GM19351 (cell line): ENCODE measurements around the gene C9orf85.
"Not testable (repeated sequence)": the region's sequence is repeated elsewhere in the genome, so short reads cannot be mapped to it uniquely, and the experiment has no call there.

ENCODE experiments used
- ATAC-seq: cut with Tn5 transposase; IDR thresholded peaks from one replicate; pipeline ENCODE4 v1.9.1; 2021; ENCODE audit warnings: mild to moderate bottlenecking, moderate library complexity; ENCODE audit not compliant: unreplicated experiment

C9orf85 gene

DNA sequence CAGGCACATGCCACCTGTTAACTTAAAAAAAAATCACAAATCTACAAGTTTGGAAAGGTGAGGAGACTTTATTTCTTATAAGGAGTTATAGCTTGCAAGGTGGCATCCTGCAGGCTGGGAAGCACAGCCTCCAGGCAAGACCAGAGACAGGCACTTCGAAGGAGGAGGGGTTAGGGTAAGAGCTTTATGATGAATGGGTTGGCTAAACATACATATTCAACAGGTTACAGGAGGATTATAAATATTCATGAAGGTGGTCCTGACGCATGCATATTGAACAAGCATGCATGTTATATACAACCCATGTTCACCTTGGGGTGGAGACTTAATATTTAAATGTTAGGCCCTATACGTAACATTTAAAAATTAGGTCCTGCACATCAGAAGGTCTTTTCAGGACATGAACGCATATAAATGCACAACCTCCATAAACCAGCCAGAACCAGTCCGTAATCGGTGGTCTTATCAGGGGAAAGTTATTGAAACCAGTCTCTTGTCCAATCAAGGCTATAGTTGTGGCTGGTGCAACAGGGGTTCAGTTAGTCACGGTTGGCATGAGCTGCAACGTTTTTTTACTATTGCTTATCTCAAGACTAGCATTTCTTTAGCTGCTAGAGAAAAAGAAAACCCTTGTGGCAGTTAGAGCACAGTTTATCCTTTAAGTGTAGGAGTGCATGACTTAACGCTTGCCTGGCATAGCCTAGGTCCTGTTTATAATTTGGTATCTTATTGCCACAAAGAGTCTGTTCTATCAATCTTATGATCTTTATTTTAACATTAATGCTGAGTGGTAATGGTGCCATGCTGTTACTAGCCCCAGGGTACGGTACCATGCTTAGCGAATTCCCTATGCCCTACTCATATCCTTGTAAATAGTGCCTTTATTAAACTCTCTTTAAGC, 76.3 kb downstream of the C9orf85 start:
- ATAC-seq, result no peak

DNA sequence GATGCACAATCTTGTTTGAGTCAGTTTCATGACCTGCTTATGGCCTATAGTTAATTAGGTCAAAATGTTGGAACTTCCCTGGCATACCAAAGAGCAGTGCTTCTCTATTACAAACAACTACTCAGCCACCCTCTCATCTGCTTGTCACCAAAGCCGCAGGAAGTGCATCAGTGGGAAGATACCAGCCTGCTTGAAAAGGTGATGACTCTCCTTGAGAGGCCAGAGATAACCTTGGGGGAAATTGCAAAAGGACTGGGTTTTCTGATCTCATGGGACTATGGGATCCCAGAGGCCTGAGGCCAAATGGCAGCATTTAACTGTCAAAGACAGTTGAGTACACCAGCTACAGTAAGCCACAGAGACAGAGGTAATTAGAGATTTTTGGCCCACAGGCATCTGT, 79.0 kb downstream of the C9orf85 start:
- ATAC-seq, result no peak

- no peak for ATAC-seq
These were observed 94.0 kb downstream of the C9orf85 start for GRCh38 chr9:72005451-72005850.

- ATAC-seq, result no peak
These were observed 95.1 kb downstream of the C9orf85 start for GRCh38 chr9:72006501-72006900.

GRCh38 chr9:72007726-72008125, 96.3 kb downstream of the C9orf85 start:
- not testable (repeated sequence) for ATAC-seq

DNA sequence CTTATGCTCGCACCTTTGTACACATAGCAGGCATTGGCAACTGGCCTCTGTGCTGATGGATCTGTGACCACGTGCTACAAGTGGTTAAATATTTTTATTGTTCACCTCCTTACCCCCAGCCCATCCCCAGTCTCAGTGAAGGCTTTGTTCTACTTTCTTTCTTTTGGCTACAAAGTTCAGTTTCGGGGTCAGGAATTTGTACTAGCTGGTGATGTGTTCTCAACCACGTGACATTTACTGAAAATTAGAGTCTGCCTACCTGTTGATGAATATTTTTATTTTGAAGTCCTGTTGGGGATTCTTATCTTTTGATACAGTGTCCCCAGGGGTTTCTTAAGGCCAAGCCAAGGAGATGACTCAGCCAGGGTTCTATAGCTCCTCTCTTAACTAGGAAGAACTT, 101.2 kb downstream of the C9orf85 start:
- ATAC-seq, result no peak

- no peak for ATAC-seq
These were observed 101.9 kb downstream of the C9orf85 start for GRCh38 chr9:72013292-72013760.

GRCh38 chr9:72022841-72023240, 111.4 kb downstream of the C9orf85 start:
- no peak for ATAC-seq
